ENCODE results near the gene ZNF513. TPM values are rescaled to one million over a fixed set of nuclear protein-coding genes. Genes with fewer than 3 reads are reported as not detected.

Gene ZNF513
- total and polyA plus RNA-seq, 2 donors (not counting 3 experiments of a cell fraction or from before 2014, with no cell fraction given) = 19.0 to 30.6 TPM

DNA sequence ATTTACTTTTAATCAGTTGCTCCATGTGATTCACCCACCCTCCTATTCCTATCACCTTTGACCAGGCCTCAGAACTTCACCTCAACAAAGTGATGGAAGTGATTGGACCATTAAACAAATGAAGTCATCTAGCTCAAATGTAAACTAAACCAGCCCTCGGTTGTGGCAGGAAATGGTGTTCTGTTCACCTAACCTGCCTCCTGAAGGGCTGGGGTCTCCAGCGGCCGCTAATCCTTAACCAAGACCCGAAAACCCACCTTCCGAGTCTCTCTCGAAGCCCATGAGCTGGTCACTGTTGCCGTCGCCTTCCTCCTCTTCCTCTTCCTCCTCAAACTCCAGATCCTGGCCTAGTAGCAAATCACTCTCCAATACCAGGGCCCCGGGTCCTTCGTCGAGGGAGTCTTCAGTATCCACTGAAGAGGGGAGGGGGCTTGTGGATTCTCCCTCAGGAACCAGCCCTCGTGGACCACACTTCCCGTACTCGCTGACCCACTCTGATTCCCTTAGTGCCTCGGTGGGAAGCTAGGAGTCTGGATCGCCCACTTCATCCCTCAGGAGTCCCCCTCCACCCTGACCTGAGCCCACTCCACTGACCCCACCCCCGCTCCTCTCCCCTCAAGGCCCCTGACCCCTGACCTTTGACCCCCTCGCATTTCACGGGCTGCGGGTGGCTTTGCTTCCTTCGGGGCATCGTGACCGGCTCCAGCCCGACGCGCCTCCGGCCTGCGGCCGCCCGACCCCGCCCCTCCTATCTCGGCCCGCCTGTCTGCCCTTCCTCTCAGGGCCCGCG lies 503 bp downstream of the ZNF513 start:
- Histone ChIP-seq H2AFZ (ENCODE audit: low read depth, low read length) (no peak overlapping the region), H3K27ac (ENCODE audit: insufficient read depth, low read depth, low read length) (peak overlapping the region; percentile 97), H4K20me1 (replicated peaks; ENCODE audit: control insufficient read depth, extremely low read depth, insufficient read depth, low read length) (no peaks in the 10 kb centered on the region), H3K9ac (replicated peaks; ENCODE audit: extremely low read depth, insufficient read depth, low read length) (peak overlapping the region; percentile 96), H3K4me1 (ENCODE audit: control insufficient read depth, extremely low read depth, insufficient read depth, low read length) (peaks cover 17% of the 10 kb centered on the region), H3K4me3 (replicated peaks in 1 of 3; ENCODE audit: insufficient read depth in 1 of 3, low read depth in 1 of 3, low read length in 3 of 3) (peak overlapping the region; percentile 75 to 85 (median 77)), H3K4me2 (ENCODE audit: insufficient read depth, low read length) (peak overlapping the region; percentile 94), H3K9me1 (replicated peaks; ENCODE audit: control insufficient read depth, extremely low read depth, insufficient read depth, low read length) (no peaks in the 10 kb centered on the region), H3K36me3 (ENCODE audit: control insufficient read depth in 2 of 2, extremely low read depth in 1 of 2, insufficient read depth in 2 of 2, low read length in 2 of 2) (peaks cover 18 to 58% of the 10 kb centered on the region in 2 experiments), H3K9me3 (replicated peaks; ENCODE audit: control insufficient read depth, insufficient read depth, low read length) (no peaks in the 10 kb centered on the region), H3K27me3 (ENCODE audit: control insufficient read depth in 2 of 2, insufficient read depth in 2 of 2, low read length in 2 of 2) (no peaks in the 10 kb centered on the region), H3K79me2 (ENCODE audit: control insufficient read depth, insufficient read depth, low read length) (peaks cover 21% of the 10 kb centered on the region)
- peak; percentile 79 for FAIRE-seq
- peak; percentile 58 for DNase-seq (ENCODE audit: low read depth, low spot score)
- no TSS peak for BruUV-seq (replicated peaks)
- peak; percentile 42 for TF ChIP-seq POLR2AphosphoS5 (IDR thresholded peaks at IDR 0.05; ENCODE audit: insufficient read depth, low read depth, low read length)
- TF ChIP-seq POLR2A (IDR thresholded peaks at IDR 0.05; ENCODE audit: low read depth, low read length) = peak; percentile 80
- TF ChIP-seq FOS (IDR thresholded peaks at IDR 0.05; ENCODE audit: borderline replicate concordance, insufficient read depth, low read length) = no peak
- intact Hi-C loops (cut with micrococcal nuclease) (loop anchor here (1.0 to 2.0 kb wide), 3 partner anchors 10 to 168 kb away; partner anchors contain the start of genes ATRAID, EIF2B4, NRBP1 and SLC5A6), dilution Hi-C loops (cut with MboI; ENCODE audit: extremely low pct_ligation_motif_present, low sequenced_read_pairs) (no loop called here)
- CTCF ChIA-PET = interaction anchor here (0.7 to 1.6 kb wide), 6 partner anchors 9 to 303 kb away, joined by 3 to 6 read pairs (median 4); partner anchors contain the start of genes NRBP1 and PPM1G
- POLR2A ChIA-PET = interaction anchor here (0.9 kb wide), 1 partner anchor 23 kb away, joined by 3 read pairs; no protein-coding TSS in a partner anchor

DNA sequence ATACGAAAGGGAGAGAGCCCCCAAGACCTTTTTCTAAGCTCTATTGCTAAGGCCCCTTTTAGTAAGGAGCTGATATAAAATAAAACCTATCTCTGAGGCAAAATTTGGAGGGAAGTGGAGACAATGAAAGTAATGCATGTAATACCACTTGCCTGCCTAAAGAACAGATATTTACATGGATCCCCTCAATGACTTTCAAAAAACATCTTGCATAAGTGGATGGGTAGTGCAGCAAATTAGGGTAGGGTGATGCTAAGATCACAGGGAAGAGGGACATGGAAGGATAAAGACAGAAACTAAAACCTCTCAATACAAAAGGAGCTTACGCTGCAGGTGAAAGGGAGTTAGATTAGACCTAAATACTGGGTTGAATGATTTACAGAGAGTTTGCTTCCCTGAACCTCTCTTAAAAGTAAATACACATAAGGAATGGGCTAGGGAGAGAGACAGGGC lies 1.1 kb downstream of the ZNF513 start:
- H3K27me3 ChIP-seq (ENCODE audit: control insufficient read depth in 2 of 2, insufficient read depth in 2 of 2, low read length in 2 of 2) = no peaks in the 10 kb centered on the region
- no peak for DNase-seq (ENCODE audit: low read depth, low spot score)
- peak overlapping the region; percentile 96 for H3K9ac ChIP-seq (replicated peaks; ENCODE audit: extremely low read depth, insufficient read depth, low read length)
- TSS peak; percentile 16 for BruUV-seq (replicated peaks)
- H3K9me3 ChIP-seq (replicated peaks; ENCODE audit: control insufficient read depth, insufficient read depth, low read length) = no peaks in the 10 kb centered on the region
- peak; percentile 56 for FAIRE-seq
- peaks cover 21 to 57% of the 10 kb centered on the region in 2 experiments for H3K36me3 ChIP-seq (ENCODE audit: control insufficient read depth in 2 of 2, extremely low read depth in 1 of 2, insufficient read depth in 2 of 2, low read length in 2 of 2)
- intact Hi-C loops (cut with micrococcal nuclease) (no loop called here), dilution Hi-C loops (cut with MboI; ENCODE audit: extremely low pct_ligation_motif_present, low sequenced_read_pairs) (no loop called here)
- peaks cover 17% of the 10 kb centered on the region for H3K4me1 ChIP-seq (ENCODE audit: control insufficient read depth, extremely low read depth, insufficient read depth, low read length)
- no peak overlapping the region for H2AFZ ChIP-seq (ENCODE audit: low read depth, low read length)
- H3K27ac ChIP-seq (ENCODE audit: insufficient read depth, low read depth, low read length) = peak overlapping the region; percentile 97
- H3K4me2 ChIP-seq (ENCODE audit: insufficient read depth, low read length) = peak overlapping the region; percentile 94
- peak overlapping the region; percentile 75 to 85 (median 77) for H3K4me3 ChIP-seq (replicated peaks in 1 of 3; ENCODE audit: insufficient read depth in 1 of 3, low read depth in 1 of 3, low read length in 3 of 3)
- TF ChIP-seq, protein P1, sequence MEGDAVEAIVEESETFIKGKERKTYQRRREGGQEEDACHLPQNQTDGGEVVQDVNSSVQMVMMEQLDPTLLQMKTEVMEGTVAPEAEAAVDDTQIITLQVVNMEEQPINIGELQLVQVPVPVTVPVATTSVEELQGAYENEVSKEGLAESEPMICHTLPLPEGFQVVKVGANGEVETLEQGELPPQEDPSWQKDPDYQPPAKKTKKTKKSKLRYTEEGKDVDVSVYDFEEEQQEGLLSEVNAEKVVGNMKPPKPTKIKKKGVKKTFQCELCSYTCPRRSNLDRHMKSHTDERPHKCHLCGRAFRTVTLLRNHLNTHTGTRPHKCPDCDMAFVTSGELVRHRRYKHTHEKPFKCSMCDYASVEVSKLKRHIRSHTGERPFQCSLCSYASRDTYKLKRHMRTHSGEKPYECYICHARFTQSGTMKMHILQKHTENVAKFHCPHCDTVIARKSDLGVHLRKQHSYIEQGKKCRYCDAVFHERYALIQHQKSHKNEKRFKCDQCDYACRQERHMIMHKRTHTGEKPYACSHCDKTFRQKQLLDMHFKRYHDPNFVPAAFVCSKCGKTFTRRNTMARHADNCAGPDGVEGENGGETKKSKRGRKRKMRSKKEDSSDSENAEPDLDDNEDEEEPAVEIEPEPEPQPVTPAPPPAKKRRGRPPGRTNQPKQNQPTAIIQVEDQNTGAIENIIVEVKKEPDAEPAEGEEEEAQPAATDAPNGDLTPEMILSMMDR (IDR thresholded peaks at IDR 0.05; ENCODE audit: extremely low read depth in 1 of 2, insufficient read depth in 1 of 2, low read depth in 1 of 2, low read length in 2 of 2) = no peak
- TF ChIP-seq POLR2AphosphoS5 (IDR thresholded peaks at IDR 0.05; ENCODE audit: insufficient read depth, low read depth, low read length) (no peak), JUN (IDR thresholded peaks at IDR 0.05; ENCODE audit: borderline replicate concordance, insufficient read depth, insufficient read length, low read depth) (no peak), MYC (IDR thresholded peaks at IDR 0.05; ENCODE audit: low read depth, low read length) (no peak), GATA2 (IDR thresholded peaks at IDR 0.05; ENCODE audit: insufficient read depth, insufficient read length, low read depth, low read length) (no peak), POLR2A (IDR thresholded peaks at IDR 0.05; ENCODE audit: low read depth, low read length) (no peak)
- TF ChIP-seq, protein P2, sequence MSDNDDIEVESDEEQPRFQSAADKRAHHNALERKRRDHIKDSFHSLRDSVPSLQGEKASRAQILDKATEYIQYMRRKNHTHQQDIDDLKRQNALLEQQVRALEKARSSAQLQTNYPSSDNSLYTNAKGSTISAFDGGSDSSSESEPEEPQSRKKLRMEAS (IDR thresholded peaks at IDR 0.05; ENCODE audit: insufficient read depth, insufficient read length) = no peak
- H3K79me2 ChIP-seq (ENCODE audit: control insufficient read depth, insufficient read depth, low read length) = peaks cover 21% of the 10 kb centered on the region
- no peaks in the 10 kb centered on the region for H3K9me1 ChIP-seq (replicated peaks; ENCODE audit: control insufficient read depth, extremely low read depth, insufficient read depth, low read length)
- ChIA-PET CTCF (interaction anchor here (0.7 to 1.3 kb wide), 3 partner anchors 30 to 304 kb away, joined by 3 to 6 read pairs (median 3); partner anchors contain the start of genes NRBP1 and PPM1G), POLR2A (interaction anchor here (0.9 kb wide), 1 partner anchor 22 kb away, joined by 3 read pairs; no protein-coding TSS in a partner anchor)
- H4K20me1 ChIP-seq (replicated peaks; ENCODE audit: control insufficient read depth, extremely low read depth, insufficient read depth, low read length) = no peaks in the 10 kb centered on the region

All from endothelial cell of umbilical vein (primary cell).